BJ (cell line): ENCODE data around the gene SLC10A6. TPM values are rescaled to one million over a fixed set of nuclear protein-coding genes. Genes with fewer than 3 reads are reported as not detected.
A peak's percentile ranks its signal among the peaks of the same experiment; 100 is the strongest.

Experiments
- CTCF ChIA-PET: fragments of 350-600 bp; formaldehyde crosslinking; extraction: SDS; loops from one replicate; lab custom pipeline; 2021; ENCODE audit warnings: antibody characterized with exemption, inconsistent platforms; lab: Yijun Ruan, JAX
- POLR2A ChIA-PET: fragments of 300-600 bp; sonication (Branson Sonifier 250); formaldehyde crosslinking; extraction: SDS; loops from one replicate; lab custom pipeline; 2021; ENCODE audit warnings: antibody characterized with exemption; lab: Charles Lee
- DNase-seq: peaks from one replicate; pipeline ENCODE4 v3.0.0-alpha.2; 2011; ENCODE audit warnings: low read depth
- H3K27me3 ChIP-seq: 2 replicates; pipeline ENCODE4 v1.6.0; 2011; ENCODE audit warnings: low read length; ENCODE audit not compliant: control insufficient read depth, insufficient read depth
- H3K36me3 ChIP-seq: 2 replicates; pipeline ENCODE4 v1.5.1; 2011; ENCODE audit warnings: low read length; ENCODE audit not compliant: control insufficient read depth, insufficient read depth
- H3K4me3 ChIP-seq: 2 replicates; pipeline ENCODE4 v1.5.1; 2011; ENCODE audit warnings: low read depth, mild to moderate bottlenecking, control low read depth, low read length
- polyA plus RNA-seq: library from polyadenylated mRNA; depleted of rRNA; stranded (reverse); fragments of >200 nt; gene quantifications from 2 replicates; pipeline ENCODE4 v1.2.3, GENCODE V29; 2011
- TF ChIP-seq, protein P1 (sequence below): IDR thresholded peaks from 2 replicates; pipeline ENCODE4 v1.5.1; 2011; ENCODE audit warnings: low read depth, mild to moderate bottlenecking, control low read depth, inconsistent platforms, low read length, moderate library complexity; ENCODE audit not compliant: insufficient read depth

The SLC10A6 gene
- polyA plus RNA-seq, 1 experiment: 0.72 TPM

DNA sequence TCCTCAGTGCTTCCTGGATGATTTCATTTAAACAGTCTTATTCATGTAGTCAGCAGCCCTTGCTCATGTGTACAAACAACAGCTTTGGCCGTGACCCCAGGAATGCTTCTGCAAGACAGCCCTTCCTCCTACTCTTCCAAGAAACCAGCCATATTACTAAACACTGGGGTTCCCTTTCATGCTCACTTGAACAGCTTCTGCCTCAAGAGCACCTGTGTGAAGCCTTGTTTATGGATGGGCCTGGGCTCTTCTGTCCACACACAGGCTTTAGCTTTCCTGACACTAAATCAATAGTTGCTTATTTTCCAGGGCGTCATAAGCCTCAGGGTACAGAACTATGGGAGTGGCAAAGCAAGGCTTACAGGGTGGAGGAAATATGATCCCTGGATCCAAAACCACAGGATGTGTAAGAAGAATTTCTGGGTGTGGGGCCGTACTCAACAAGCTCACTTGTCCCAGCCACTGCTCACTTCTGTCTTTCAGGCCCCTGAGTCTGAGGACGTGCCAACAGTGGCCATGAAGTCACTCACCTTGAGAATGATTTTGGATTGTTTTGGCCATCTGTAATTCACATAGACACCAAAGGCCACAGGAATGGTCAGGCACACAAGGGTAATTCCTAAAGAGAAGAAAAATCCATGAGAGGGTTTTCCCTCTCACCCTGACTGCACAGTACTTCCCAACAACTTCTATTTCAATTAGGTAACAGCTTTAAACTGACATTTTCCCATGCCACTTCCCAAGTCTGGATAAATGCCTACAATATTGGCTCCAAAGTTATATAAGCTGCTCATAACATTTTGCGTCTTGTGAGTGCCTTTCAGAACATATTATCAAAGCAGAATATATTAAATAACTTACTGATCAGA is 17.7 kb downstream of the SLC10A6 start:
- DNase-seq: peak; percentile 89

DNA sequence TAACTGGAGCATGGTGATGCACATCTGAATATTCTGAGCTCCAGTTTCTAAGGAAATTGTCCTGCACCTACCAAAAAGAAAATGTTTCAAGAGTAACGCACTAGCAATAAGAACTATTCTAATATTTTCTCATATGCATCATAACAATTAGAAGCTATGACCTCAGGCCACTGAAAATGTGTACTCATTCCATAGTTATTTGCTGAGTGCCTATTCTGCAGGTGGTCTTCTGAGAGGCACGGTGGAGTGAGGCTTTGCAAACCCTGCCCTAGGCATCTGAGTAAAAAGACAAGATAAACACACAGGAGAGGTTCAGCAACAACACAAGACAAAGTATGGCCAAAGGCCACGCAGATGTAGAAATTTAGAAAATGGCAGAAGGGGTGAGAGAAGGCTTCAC is 23.7 kb downstream of the SLC10A6 start:
- ChIA-PET POLR2A (no interaction called here), CTCF (interaction anchor here (1.6 kb wide), 1 partner anchor 11 kb away, joined by 5 read pairs; no protein-coding TSS in a partner anchor)
- Histone ChIP-seq H3K27me3 (no peaks in the 10 kb centered on the region), H3K4me3 (no peak overlapping the region), H3K36me3 (no peaks in the 10 kb centered on the region)
- DNase-seq: no peak
- TF ChIP-seq, protein P1, sequence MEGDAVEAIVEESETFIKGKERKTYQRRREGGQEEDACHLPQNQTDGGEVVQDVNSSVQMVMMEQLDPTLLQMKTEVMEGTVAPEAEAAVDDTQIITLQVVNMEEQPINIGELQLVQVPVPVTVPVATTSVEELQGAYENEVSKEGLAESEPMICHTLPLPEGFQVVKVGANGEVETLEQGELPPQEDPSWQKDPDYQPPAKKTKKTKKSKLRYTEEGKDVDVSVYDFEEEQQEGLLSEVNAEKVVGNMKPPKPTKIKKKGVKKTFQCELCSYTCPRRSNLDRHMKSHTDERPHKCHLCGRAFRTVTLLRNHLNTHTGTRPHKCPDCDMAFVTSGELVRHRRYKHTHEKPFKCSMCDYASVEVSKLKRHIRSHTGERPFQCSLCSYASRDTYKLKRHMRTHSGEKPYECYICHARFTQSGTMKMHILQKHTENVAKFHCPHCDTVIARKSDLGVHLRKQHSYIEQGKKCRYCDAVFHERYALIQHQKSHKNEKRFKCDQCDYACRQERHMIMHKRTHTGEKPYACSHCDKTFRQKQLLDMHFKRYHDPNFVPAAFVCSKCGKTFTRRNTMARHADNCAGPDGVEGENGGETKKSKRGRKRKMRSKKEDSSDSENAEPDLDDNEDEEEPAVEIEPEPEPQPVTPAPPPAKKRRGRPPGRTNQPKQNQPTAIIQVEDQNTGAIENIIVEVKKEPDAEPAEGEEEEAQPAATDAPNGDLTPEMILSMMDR: no peak

More for the DNA sequence above, 17.7 kb downstream of the SLC10A6 start:
- POLR2A ChIA-PET: interaction anchor here (0.5 to 1.5 kb wide), 3 partner anchors 14 to 901 kb away, joined by 3 to 5 read pairs (median 4); no protein-coding TSS in a partner anchor
- TF ChIP-seq, protein P1: no peak
- CTCF ChIA-PET: interaction anchor here (0.6 to 2.0 kb wide), 4 partner anchors 11 to 59 kb away, joined by 3 to 9 read pairs (median 3); no protein-coding TSS in a partner anchor
- Histone ChIP-seq H3K27me3 (no peaks in the 10 kb centered on the region), H3K36me3 (no peaks in the 10 kb centered on the region), H3K4me3 (no peak overlapping the region)

DNA sequence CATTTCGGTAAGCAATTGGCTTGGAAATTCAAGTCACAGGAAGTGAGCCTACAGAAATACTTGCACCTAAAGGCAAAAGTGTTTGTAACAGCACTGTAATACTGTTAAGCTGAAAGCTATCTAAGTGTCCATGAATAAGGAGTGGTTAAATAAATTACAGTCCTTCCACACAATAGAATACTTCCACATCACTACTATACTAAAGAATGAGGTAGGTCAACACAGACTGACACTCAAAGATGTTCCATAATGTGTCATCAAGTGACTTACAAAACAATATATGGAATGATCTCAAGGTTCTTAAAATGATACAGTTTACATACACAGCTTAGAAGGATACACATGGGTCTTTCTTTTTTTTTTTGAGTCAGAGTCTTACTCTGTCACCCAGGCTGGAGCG is 27.0 kb downstream of the SLC10A6 start:
- no peak for DNase-seq
- TF ChIP-seq, protein P1: no peak
- CTCF ChIA-PET: interaction anchor here (1.3 kb wide), 1 partner anchor 11 kb away, joined by 3 read pairs; no protein-coding TSS in a partner anchor
- Histone ChIP-seq H3K36me3 (no peaks in the 10 kb centered on the region; the same call in 1 of the 2 replicates), H3K4me3 (no peak overlapping the region), H3K27me3 (no peaks in the 10 kb centered on the region)
- POLR2A ChIA-PET: no interaction called here

DNA sequence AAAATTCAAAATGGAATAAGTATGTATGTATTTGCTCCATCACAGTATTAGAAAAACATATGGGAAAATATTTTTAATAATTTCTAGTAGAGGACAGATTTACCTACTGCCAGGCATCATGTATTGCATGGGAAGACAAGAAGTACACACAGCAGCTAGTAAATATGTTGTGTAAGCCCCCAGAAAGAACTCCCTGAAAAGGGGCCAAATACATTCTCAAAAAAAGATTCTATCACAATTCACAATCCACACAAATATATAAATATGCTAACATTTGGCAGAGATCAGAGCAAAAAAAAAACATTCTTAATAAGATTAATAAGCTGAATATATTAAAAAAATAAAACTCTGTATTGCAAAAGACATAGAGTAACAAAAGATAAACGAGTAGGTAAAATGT is 28.0 kb downstream of the SLC10A6 start:
- CTCF ChIA-PET: interaction anchor here (1.3 kb wide), 1 partner anchor 12 kb away, joined by 3 read pairs; no protein-coding TSS in a partner anchor
- DNase-seq: no peak
- H3K36me3 ChIP-seq: no peaks in the 10 kb centered on the region; the same call in 1 of the 2 replicates
- H3K4me3 ChIP-seq: no peak overlapping the region
- POLR2A ChIA-PET: no interaction called here
- H3K27me3 ChIP-seq: no peaks in the 10 kb centered on the region
- TF ChIP-seq, protein P1: no peak

DNA sequence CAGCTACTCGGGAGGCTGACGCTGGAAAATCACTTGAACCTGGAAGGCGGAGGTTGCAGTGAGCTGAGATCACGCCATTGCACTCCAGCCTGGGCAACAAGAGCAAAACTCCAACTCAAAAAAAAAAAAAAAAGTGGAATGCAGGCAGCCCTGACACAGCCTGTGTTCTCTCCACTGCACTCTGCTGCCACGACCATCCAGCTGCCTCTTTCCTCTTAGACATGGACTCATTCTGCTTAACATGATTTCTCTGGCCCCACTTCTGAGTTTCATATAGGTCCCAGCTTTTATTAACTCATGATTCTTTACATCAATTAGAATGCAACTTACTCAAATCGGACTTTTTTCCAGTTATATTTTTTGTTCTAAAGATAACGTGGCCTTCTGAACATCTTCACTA is 29.6 kb downstream of the SLC10A6 start:
- DNase-seq: no peak
- TF ChIP-seq, protein P1: no peak
- Histone ChIP-seq H3K27me3 (no peaks in the 10 kb centered on the region), H3K36me3 (peaks cover 1% of the 10 kb centered on the region; the same call in 1 of the 2 replicates), H3K4me3 (no peak overlapping the region)
- ChIA-PET CTCF (interaction anchor here (1.0 kb wide), 1 partner anchor 32 kb away, joined by 4 read pairs; no protein-coding TSS in a partner anchor), POLR2A (no interaction called here)
